Cardiac ventricle fibroblast (primary cell): Measurements from ENCODE around the gene CCM2L. TPM values are rescaled to one million over a fixed set of nuclear protein-coding genes. Genes with fewer than 3 reads are reported as not detected.

ENCODE experiments used
- total RNA-seq: library from RNA; depleted of rRNA; stranded (reverse); fragments of >200 nt; gene quantifications from 2 replicates; pipeline ENCODE4 v1.2.3, GENCODE V29; 2015

The CCM2L gene
- 0.06 TPM in 1 of 2 replicates, not detected in the other for total RNA-seq

DNA sequence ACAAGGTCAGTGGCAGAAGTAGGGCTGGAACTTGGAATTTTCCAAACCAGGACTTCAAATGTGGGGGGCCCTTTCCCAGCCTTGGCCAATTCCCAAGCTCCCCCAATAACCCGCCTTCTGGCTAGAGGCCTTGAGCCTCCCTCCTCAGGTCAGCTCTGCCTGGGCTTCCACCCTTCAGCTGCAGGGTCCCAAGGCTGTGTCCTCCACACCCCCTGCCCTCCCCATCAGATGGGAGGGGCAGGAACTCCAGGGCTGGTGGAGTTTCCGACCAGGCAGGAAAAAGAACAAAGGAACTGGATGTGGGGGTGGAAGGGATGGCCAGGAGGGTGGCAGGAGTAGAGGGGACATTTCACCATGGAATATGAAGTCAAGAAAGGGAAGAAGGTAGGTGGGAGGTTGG lies at the start of gene CCM2L:
TSS of gene CCM2L (plus strand) at position 338 of the 400 bp plus-strand sequence. CDS start at position 355, 17 bp downstream.

DNA sequence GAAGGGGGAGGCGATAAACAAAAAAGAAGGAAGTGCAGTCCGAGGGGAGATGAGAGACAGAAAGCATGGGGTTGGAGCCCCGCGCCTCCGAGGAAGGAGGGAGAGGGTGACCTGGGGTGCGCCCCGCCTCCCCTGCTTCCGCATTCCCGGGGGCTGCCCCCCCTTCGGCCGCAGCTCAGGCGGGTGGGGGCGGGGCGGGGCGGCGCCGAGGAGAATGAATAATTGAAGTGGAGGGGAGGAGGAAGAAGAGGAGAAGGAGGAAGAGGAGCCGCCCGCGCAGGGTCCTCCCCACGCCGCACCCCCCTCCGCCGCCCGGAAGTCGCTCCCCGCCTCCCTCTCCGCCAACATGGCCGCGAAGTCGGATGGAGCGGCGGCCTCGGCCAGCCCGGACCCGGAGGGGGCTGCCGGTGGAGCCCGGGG lies 42.4 kb upstream of the CCM2L start, which contains the start of gene XKR7:
TSS of gene XKR7 (plus strand) at position 322 of the 420 bp plus-strand sequence. CDS start at position 347, 25 bp downstream.

DNA sequence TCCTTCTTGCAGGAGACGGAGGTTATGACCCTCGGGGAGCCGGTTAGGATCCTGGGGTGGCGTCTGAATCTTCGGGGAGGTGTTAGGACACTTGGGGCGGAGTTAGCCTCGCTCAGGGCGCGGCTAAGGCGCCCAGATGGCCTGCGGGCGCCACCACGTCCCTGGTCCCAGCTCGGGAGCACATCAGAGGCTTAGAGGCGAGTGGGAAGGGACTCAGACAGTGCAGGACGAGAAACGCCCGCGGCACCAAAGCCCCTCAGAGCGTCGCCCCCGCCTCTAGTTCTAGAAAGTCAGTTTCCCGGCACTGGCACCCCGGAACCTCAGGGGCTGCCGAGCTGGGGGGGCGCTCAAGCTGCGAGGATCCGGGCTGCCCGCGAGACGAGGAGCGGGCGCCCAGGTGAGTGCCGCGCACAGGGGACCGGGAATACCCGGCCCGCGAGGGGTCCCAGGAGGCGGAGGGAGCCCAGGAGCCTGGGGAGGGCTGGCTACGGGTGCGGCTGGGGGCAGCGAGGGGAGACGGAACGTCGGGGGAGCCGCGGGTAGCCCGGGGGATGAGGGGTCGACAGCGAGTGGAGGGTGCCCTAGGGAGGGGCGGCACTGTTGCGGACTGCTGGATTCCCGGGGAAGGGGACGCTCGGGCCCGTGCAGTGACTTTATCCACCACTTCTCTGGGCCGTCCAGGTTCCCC lies 42.0 kb downstream of the CCM2L start, which contains the start of gene HCK:
TSS of gene HCK (plus strand) at position 153 of the 688 bp plus-strand sequence.

Other genes with a start within 250 kb of the CCM2L start
- not detected in 2 replicates for gene MYLK2, start 191.1 kb upstream of the CCM2L start, total RNA-seq
- 0.31 TPM in 1 of 2 replicates, not detected in the other for gene FOXS1, start 164.8 kb upstream of the CCM2L start, total RNA-seq
- 0.34 TPM in 1 of 2 replicates, not detected in the other for gene DUSP15, start 139.9 kb upstream of the CCM2L start, total RNA-seq
- gene TTLL9, start 139.8 kb upstream of the CCM2L start, total RNA-seq: not detected in 2 replicates
- 6.1 and 7.9 TPM in 2 replicates for gene PDRG1, start 58.4 kb upstream of the CCM2L start, total RNA-seq
- not detected in 2 replicates for gene XKR7, start 42.3 kb upstream of the CCM2L start, total RNA-seq
- not detected in 2 replicates for gene HCK, start 41.8 kb downstream of the CCM2L start, total RNA-seq
- gene TM9SF4, start 99.3 kb downstream of the CCM2L start, total RNA-seq: 36.6 and 39.5 TPM in 2 replicates
- gene PLAGL2, start 197.3 kb downstream of the CCM2L start, total RNA-seq: 3.2 and 4.5 TPM in 2 replicates
- gene POFUT1, start 197.4 kb downstream of the CCM2L start, total RNA-seq: 39.8 and 40.8 TPM in 2 replicates